Prostate gland (tissue), 2 donors: ENCODE results near the gene TCAP.

Source experiments
- CTCF ChIP-seq, 4 experiments: fragments of 200-600 bp in 2 of 4; fragments of 450-650 bp in 2 of 4; sonication (generic) in 2 of 4; IDR thresholded peaks; 1 replicate in 3 of 4; 2 replicates in 1 of 4; pipeline ENCODE4 v1.5.1; 2016 to 2019; ENCODE audit warnings: antibody characterized with exemption in 4 of 4, mild to moderate bottlenecking in 2 of 4, moderate library complexity in 2 of 4
- POLR2A ChIP-seq: fragments of 450-650 bp; IDR thresholded peaks from one replicate; pipeline ENCODE4 v1.6.1; 2016; ENCODE audit warnings: antibody characterized with exemption, mild to moderate bottlenecking
- POLR2AphosphoS5 ChIP-seq: sonication (generic); formaldehyde crosslinking; IDR thresholded peaks from one replicate; pipeline ENCODE4 v1.6.1; 2017; ENCODE audit warnings: antibody characterized with exemption

- no peak for TF ChIP-seq CTCF (IDR thresholded peaks at IDR 0.05)
- no peak for TF ChIP-seq POLR2AphosphoS5
- no peak for TF ChIP-seq POLR2A
These were observed 18.3 kb downstream of the TCAP start for GRCh38 chr17:39683295-39683939.
